Measurements from ENCODE around the gene CLNK.

DNA sequence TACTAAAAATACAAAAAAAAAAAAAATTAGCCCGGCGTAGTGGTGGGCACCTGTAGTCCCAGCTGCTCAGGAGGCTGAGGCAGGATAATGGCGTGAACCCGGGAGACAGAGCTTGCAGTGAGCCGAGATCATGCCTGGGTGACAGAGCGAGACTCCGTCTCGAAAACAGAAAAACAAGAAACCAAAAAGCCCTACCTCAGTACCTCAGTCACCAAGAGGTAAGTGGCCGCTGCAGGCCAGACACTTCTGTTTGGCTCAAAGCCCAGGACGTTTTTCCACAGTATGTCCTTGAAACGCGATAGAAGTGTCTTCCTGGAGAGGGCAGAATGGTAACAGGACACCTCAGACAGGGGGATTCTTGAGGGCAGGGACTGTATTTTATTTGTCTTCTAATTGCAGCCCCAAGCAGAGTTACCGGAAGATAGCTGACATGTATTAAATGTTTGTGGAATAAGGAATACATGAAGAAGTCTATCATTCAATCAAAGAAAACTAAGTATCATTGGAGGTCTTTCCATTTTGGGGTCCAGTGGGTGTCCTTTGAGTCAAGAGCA is 63.6 kb downstream of the CLNK start:
- TF ChIP-seq, protein P1, sequence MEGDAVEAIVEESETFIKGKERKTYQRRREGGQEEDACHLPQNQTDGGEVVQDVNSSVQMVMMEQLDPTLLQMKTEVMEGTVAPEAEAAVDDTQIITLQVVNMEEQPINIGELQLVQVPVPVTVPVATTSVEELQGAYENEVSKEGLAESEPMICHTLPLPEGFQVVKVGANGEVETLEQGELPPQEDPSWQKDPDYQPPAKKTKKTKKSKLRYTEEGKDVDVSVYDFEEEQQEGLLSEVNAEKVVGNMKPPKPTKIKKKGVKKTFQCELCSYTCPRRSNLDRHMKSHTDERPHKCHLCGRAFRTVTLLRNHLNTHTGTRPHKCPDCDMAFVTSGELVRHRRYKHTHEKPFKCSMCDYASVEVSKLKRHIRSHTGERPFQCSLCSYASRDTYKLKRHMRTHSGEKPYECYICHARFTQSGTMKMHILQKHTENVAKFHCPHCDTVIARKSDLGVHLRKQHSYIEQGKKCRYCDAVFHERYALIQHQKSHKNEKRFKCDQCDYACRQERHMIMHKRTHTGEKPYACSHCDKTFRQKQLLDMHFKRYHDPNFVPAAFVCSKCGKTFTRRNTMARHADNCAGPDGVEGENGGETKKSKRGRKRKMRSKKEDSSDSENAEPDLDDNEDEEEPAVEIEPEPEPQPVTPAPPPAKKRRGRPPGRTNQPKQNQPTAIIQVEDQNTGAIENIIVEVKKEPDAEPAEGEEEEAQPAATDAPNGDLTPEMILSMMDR (IDR thresholded peaks at IDR 0.05) = no peak
- no peak for TF ChIP-seq POLR2A (IDR thresholded peaks at IDR 0.05)
